ENCODE results near the gene PLAAT4. TPM values are rescaled to one million over a fixed set of nuclear protein-coding genes. Genes with fewer than 3 reads are reported as not detected.

PLAAT4 gene
- total and polyA plus RNA-seq, 2 of the 8 experiments (the other 6 are each of a cell fraction or from before 2014, with no cell fraction given), result 2.8 to 4.1 TPM

- no peak overlapping the region for H3K9ac ChIP-seq (replicated peaks in 1 of 4; ENCODE audit: extremely low read depth in 1 of 4, low read depth in 3 of 4, low read length in 3 of 4)
- no peaks in the 10 kb centered on the region for H3K27me3 ChIP-seq (replicated peaks in 1 of 4; ENCODE audit: control insufficient read depth in 3 of 4, extremely low read depth in 1 of 4, insufficient read depth in 3 of 4, low read length in 3 of 4)
- H3K36me3 ChIP-seq (ENCODE audit: control insufficient read depth in 2 of 4, insufficient read depth in 4 of 4, low read length in 3 of 4), result peaks cover 8 to 66% (median 33%) of the 10 kb centered on the region in 4 experiments
- TF ChIP-seq SAP30 (IDR thresholded peaks at IDR 0.05; ENCODE audit: insufficient read depth, insufficient replicate concordance, low read length) (no peak), KDM1A (IDR thresholded peaks at IDR 0.05; ENCODE audit: borderline replicate concordance, low read length) (no peak), CHD2 (IDR thresholded peaks at IDR 0.05; ENCODE audit: low read length) (no peak), YY1 (IDR thresholded peaks at IDR 0.05; ENCODE audit: low read depth, low read length) (no peak), JUN (IDR thresholded peaks at IDR 0.05; ENCODE audit: low read depth, low read length) (no peak), CBX8 (IDR thresholded peaks at IDR 0.05; ENCODE audit: borderline replicate concordance, low read depth, low read length) (no peak), HDAC2 (IDR thresholded peaks at IDR 0.05; ENCODE audit: borderline replicate concordance in 1 of 2, low read depth in 2 of 2, low read length in 2 of 2) (no peak), MAX (IDR thresholded peaks at IDR 0.05) (no peak), ASH2L (IDR thresholded peaks at IDR 0.05; ENCODE audit: low read length) (no peak), SRF (IDR thresholded peaks at IDR 0.05; ENCODE audit: low read depth, low read length) (no peak), ZNF274 (IDR thresholded peaks at IDR 0.05; ENCODE audit: borderline replicate concordance, extremely low read depth, low read length) (no peak), KDM5A (IDR thresholded peaks at IDR 0.05; ENCODE audit: low read length) (no peak), BACH1 (IDR thresholded peaks at IDR 0.05; ENCODE audit: low read length) (no peak), TAF1 (IDR thresholded peaks at IDR 0.05; ENCODE audit: low read depth, low read length) (no peak), RFX5 (IDR thresholded peaks at IDR 0.05; ENCODE audit: borderline replicate concordance, low read depth, low read length) (no peak), SUZ12 (IDR thresholded peaks at IDR 0.05; ENCODE audit: low read length) (no peak)
Observed at GRCh38 chr11:63583357-63583677, 46.7 kb downstream of the PLAAT4 start.

More at GRCh38 chr11:63583357-63583677, 46.7 kb downstream of the PLAAT4 start:
- Histone ChIP-seq H3K56ac (replicated peaks; ENCODE audit: insufficient read length, low read depth, low read length) (no peak overlapping the region), H2BK5ac (ENCODE audit: low read depth, low read length) (no peak overlapping the region), H2BK120ac (replicated peaks; ENCODE audit: low read depth, low read length) (no peak overlapping the region), H4K91ac (replicated peaks; ENCODE audit: insufficient read length, low read length) (no peak overlapping the region), H3K4me1 (replicated peaks in 1 of 4; ENCODE audit: control insufficient read depth in 3 of 4, insufficient read depth in 4 of 4, low read length in 3 of 4) (peaks cover 0 to 4% (median 0%) of the 10 kb centered on the region in 4 experiments; a peak in 1 of 7 replicates), H2AK5ac (ENCODE audit: low read depth, low read length) (no peak overlapping the region), H3K4me2 (ENCODE audit: insufficient read depth in 1 of 2, low read depth in 2 of 2, low read length in 2 of 2) (no peak overlapping the region), H3K4ac (replicated peaks; ENCODE audit: insufficient read length, low read depth, low read length) (peak overlapping the region; percentile 53), H2AFZ (ENCODE audit: low read length) (no peak overlapping the region), H3K23ac (ENCODE audit: insufficient read length) (no peak overlapping the region), H3K23me2 (ENCODE audit: low read depth, low read length) (no peaks in the 10 kb centered on the region), H4K5ac (ENCODE audit: insufficient read length, low read depth, low read length) (no peak overlapping the region), H4K20me1 (replicated peaks in 1 of 2; ENCODE audit: control insufficient read depth in 1 of 2, insufficient read depth in 2 of 2, low read length in 2 of 2) (no peaks in the 10 kb centered on the region), H3K79me1 (ENCODE audit: low read depth, low read length) (no peaks in the 10 kb centered on the region), H2BK12ac (ENCODE audit: low read depth, low read length) (no peak overlapping the region), H3K18ac (ENCODE audit: extremely low read depth, low read length) (no peak overlapping the region), H2BK20ac (ENCODE audit: low read length) (no peak overlapping the region), H3K79me2 (ENCODE audit: control insufficient read depth in 1 of 2, insufficient read depth in 2 of 2, low read length in 2 of 2) (peaks cover 0 to 4% of the 10 kb centered on the region in 2 experiments; a peak in 1 of 4 replicates), H4K8ac (ENCODE audit: extremely low read depth, insufficient read depth, low read length) (no peak overlapping the region), H2BK15ac (ENCODE audit: low read length) (no peak overlapping the region), H3K4me3 (ENCODE audit: extremely low read depth in 1 of 4, insufficient read depth in 2 of 4, low read depth in 3 of 4, low read length in 4 of 4) (no peak overlapping the region), H3K27ac (ENCODE audit: low read depth, low read length) (no peak overlapping the region), H3K9me3 (ENCODE audit: insufficient read depth in 2 of 2, low read depth in 1 of 2, low read length in 1 of 2) (peaks cover 19% of the 10 kb centered on the region in 2 experiments), H3K14ac (ENCODE audit: insufficient read length) (no peak overlapping the region)
- ChIA-PET CTCF (ENCODE audit: partially characterized antibody) (interaction anchor here (0.6 to 2.2 kb wide), 4 partner anchors 10 to 420 kb away, joined by 3 to 12 read pairs (median 4); no protein-coding TSS in a partner anchor), POLR2A (ENCODE audit: partially characterized antibody) (interaction anchor here (0.7 to 1.1 kb wide), 5 partner anchors 9 to 154 kb away, joined by 3 to 4 read pairs (median 3); no protein-coding TSS in a partner anchor)
- DNase-seq (ENCODE audit: low read depth in 1 of 2, low spot score in 2 of 2), result no peak
- no peak for FAIRE-seq

All from H1 (cell line).